CD14-positive monocyte (primary cell): Measurements from ENCODE around the gene SNN. TPM values are rescaled to one million over a fixed set of nuclear protein-coding genes. Genes with fewer than 3 reads are reported as not detected.

Source experiments
- DNase-seq, 3 donors: peaks; one replicate each; pipeline ENCODE4 v3.0.0-alpha.2; 2011 to 2022
- H2AFZ ChIP-seq: 2 replicates; pipeline ENCODE4 v1.6.0; 2012; ENCODE audit warnings: mild to moderate bottlenecking, low read depth, low read length, inconsistent platforms; ENCODE audit not compliant: insufficient read depth, poor library complexity, severe bottlenecking
- H3K27ac ChIP-seq, 2 donors: 1 replicate in 1 of 2; 2 replicates in 1 of 2; pipeline ENCODE4 v1.5.1; 2012 to 2013; ENCODE audit warnings: low read length in 2 of 2, control low read depth in 1 of 2, inconsistent platforms in 1 of 2, low read depth in 1 of 2, mild to moderate bottlenecking in 1 of 2
- H3K27me3 ChIP-seq, 2 donors: one replicate each; pipeline versions ENCODE4 v1.6.0 to v1.6.1; 2011 to 2013; ENCODE audit warnings: low read length in 2 of 2; ENCODE audit not compliant: control insufficient read depth in 2 of 2, insufficient read depth in 2 of 2
- H3K36me3 ChIP-seq, 2 donors: replicated peaks in 1 of 2; 1 replicate in 1 of 2; 2 replicates in 1 of 2; pipeline versions ENCODE4 v1.5.1 to v1.6.1; 2012 to 2013; ENCODE audit warnings: low read length in 2 of 2, control low read depth in 1 of 2, inconsistent platforms in 1 of 2, mild to moderate bottlenecking in 1 of 2; ENCODE audit not compliant: insufficient read depth in 2 of 2, control insufficient read depth in 1 of 2
- H3K4me1 ChIP-seq, 2 donors: 1 replicate in 1 of 2; 2 replicates in 1 of 2; pipeline versions ENCODE4 v1.5.1 to v1.6.1; 2012 to 2013; ENCODE audit warnings: low read length in 2 of 2, control low read depth in 1 of 2, inconsistent platforms in 1 of 2, mild to moderate bottlenecking in 1 of 2, moderate library complexity in 1 of 2; ENCODE audit not compliant: insufficient read depth in 2 of 2, control insufficient read depth in 1 of 2
- H3K4me2 ChIP-seq: replicated peaks from 2 replicates; pipeline ENCODE3; 2012; ENCODE audit warnings: low read length, moderate library complexity, mild to moderate bottlenecking; ENCODE audit not compliant: poor library complexity, severe bottlenecking; ENCODE audit errors: extremely low read depth
- H3K4me3 ChIP-seq, 3 experiments: fragments of 200-600 bp in 1 of 3; sonication (generic) in 1 of 3; replicated peaks in 1 of 3; 1 replicate in 2 of 3; 2 replicates in 1 of 3; pipeline ENCODE4 v1.5.1; 2011 to 2013; ENCODE audit warnings: low read length in 3 of 3, mild to moderate bottlenecking in 3 of 3, control low read depth in 2 of 3, low read depth in 2 of 3, inconsistent platforms in 1 of 3, moderate library complexity in 1 of 3
- H3K79me2 ChIP-seq: 2 replicates; pipeline ENCODE4 v1.6.0; 2012; ENCODE audit warnings: mild to moderate bottlenecking, control low read depth, inconsistent platforms, low read length, moderate library complexity; ENCODE audit not compliant: insufficient read depth
- H3K9ac ChIP-seq: 2 replicates; pipeline ENCODE4 v1.6.0; 2017; ENCODE audit warnings: low read length, mild to moderate bottlenecking; ENCODE audit not compliant: insufficient read depth, poor library complexity, severe bottlenecking
- H3K9me3 ChIP-seq, 2 donors: replicated peaks in 1 of 2; 1 replicate in 1 of 2; 2 replicates in 1 of 2; pipeline versions ENCODE4 v1.5.1 to v1.6.1; 2012 to 2013; ENCODE audit warnings: low read length in 2 of 2, control low read depth in 1 of 2; ENCODE audit not compliant: control insufficient read depth in 1 of 2, insufficient read depth in 1 of 2
- H4K20me1 ChIP-seq: 2 replicates; pipeline ENCODE4 v1.6.0; 2012; ENCODE audit warnings: mild to moderate bottlenecking, low read length, control low read depth, moderate library complexity; ENCODE audit not compliant: insufficient read depth
- H3K27ac Mint-ChIP-seq, 7 donors: one replicate each; pipeline ENCODE4 v1.8.0; 2020; ENCODE audit warnings: mild to moderate bottlenecking in 7 of 7, mixed read lengths in 7 of 7, moderate library complexity in 6 of 7, inconsistent platforms in 2 of 7
- H3K27me3 Mint-ChIP-seq, 3 donors: one replicate each; pipeline ENCODE4 v1.8.0; 2021 to 2022; ENCODE audit warnings: low read depth in 3 of 3, mild to moderate bottlenecking in 3 of 3, mixed read lengths in 3 of 3, moderate library complexity in 3 of 3, inconsistent platforms in 1 of 3
- H3K36me3 Mint-ChIP-seq, 2 donors: one replicate each; pipeline ENCODE4 v1.8.0; 2020; ENCODE audit warnings: mixed read lengths in 2 of 2, inconsistent platforms in 1 of 2, mild to moderate bottlenecking in 1 of 2
- H3K4me1 Mint-ChIP-seq: one replicate; pipeline ENCODE4 v1.8.0; 2020; ENCODE audit warnings: mild to moderate bottlenecking, mixed read lengths
- H3K4me3 Mint-ChIP-seq, 2 donors: one replicate each; pipeline ENCODE4 v1.8.0; 2020; ENCODE audit warnings: mild to moderate bottlenecking in 2 of 2, mixed read lengths in 2 of 2, moderate library complexity in 1 of 2
- H3K9me3 Mint-ChIP-seq, 7 donors: one replicate each; pipeline ENCODE4 v1.8.0; 2020 to 2022; ENCODE audit warnings: mixed read lengths in 7 of 7, mild to moderate bottlenecking in 6 of 7, moderate library complexity in 6 of 7, inconsistent platforms in 2 of 7
- CTCF ChIP-seq: fragments of 200-600 bp; IDR thresholded peaks from one replicate; pipeline ENCODE4 v1.8.0; 2022; ENCODE audit warnings: antibody characterized with exemption, mild to moderate bottlenecking
- WGBS: methylation state at CpG from one replicate; pipeline ENCODE4 v1.1.5; 2013; ENCODE audit warnings: missing lambda C conversion rate; ENCODE audit not compliant: insufficient coverage; 5-methylcytosine and 5-hydroxymethylcytosine counted together
- intact Hi-C, 2 donors: fragments of 100-400 bp; cut with micrococcal nuclease; formaldehyde crosslinking; loops; one replicate each; pipeline versions ENCODE4 v1.15.0 to v1.15.1; 2023
- polyA plus RNA-seq, 3 donors: library from polyadenylated mRNA; depleted of rRNA in 1 of 3; unstranded in 2 of 3; stranded (reverse) in 1 of 3; fragments of 300-500 nt in 2 of 3; fragments of >200 nt in 1 of 3; fragmentation: Illumina TruSeq in 2 of 3; gene quantifications; 1 replicate in 2 of 3; 2 replicates in 1 of 3; pipeline ENCODE4 v1.2.3, GENCODE V29; 2012 to 2021

Gene SNN
- polyA plus RNA-seq, 3 donors: 89.4 to 111 (median 91.7) TPM

GRCh38 chr16:11660565-11660964 is 7.7 kb upstream of the SNN start:
- Histone ChIP-seq H2AFZ (no peak overlapping the region), H4K20me1 (no peaks in the 10 kb centered on the region), H3K4me1 (no peaks in the 10 kb centered on the region), H3K27me3 (no peaks in the 10 kb centered on the region), H3K9me3 (no peaks in the 10 kb centered on the region), H3K36me3 (no peaks in the 10 kb centered on the region), H3K79me2 (no peaks in the 10 kb centered on the region), H3K9ac (no peak overlapping the region), H3K27ac (no peak overlapping the region), H3K4me2 (no peak overlapping the region), H3K4me3 (no peak overlapping the region)
- intact Hi-C loops: no loop called here
- 75% methylated on average over 4 of the region's 12 CpGs for WGBS
- Mint-ChIP-seq H3K4me3 (no peak overlapping the region), H3K4me1 (peaks cover 8% of the 10 kb centered on the region), H3K27me3 (peaks cover 7 to 16% (median 14%) of the 10 kb centered on the region in 3 donors), H3K36me3 (no peaks in the 10 kb centered on the region), H3K27ac (no peak overlapping the region), H3K9me3 (peaks cover 0 to under 1% (median 0%) of the 10 kb centered on the region in 7 donors)
- no peak for DNase-seq
- no peak for TF ChIP-seq CTCF

- H3K4me3 Mint-ChIP-seq: no peak overlapping the region
- H3K27ac ChIP-seq: no peak overlapping the region
These were observed 5.7 kb upstream of the SNN start for GRCh38 chr16:11662582-11662981.

More at GRCh38 chr16:11662582-11662981, 5.7 kb upstream of the SNN start:
- H3K36me3 ChIP-seq: no peaks in the 10 kb centered on the region
- no peak overlapping the region for H3K4me3 ChIP-seq
- H3K79me2 ChIP-seq: no peaks in the 10 kb centered on the region
- WGBS: 100% methylated on average over 3 of the region's 5 CpGs
- Mint-ChIP-seq H3K27ac (no peak overlapping the region), H3K9me3 (peaks cover 0 to 4% (median 0%) of the 10 kb centered on the region in 7 donors), H3K36me3 (peaks cover 0 to 1% of the 10 kb centered on the region in 2 donors), H3K27me3 (peaks cover 14 to 24% (median 23%) of the 10 kb centered on the region in 3 donors), H3K4me1 (peaks cover 14% of the 10 kb centered on the region)
- H3K4me2 ChIP-seq: no peak overlapping the region
- no peak overlapping the region for H2AFZ ChIP-seq
- peaks cover 1 to 4% of the 10 kb centered on the region in 2 donors for H3K4me1 ChIP-seq
- no peak overlapping the region for H3K9ac ChIP-seq
- TF ChIP-seq CTCF: no peak
- no peaks in the 10 kb centered on the region for H3K9me3 ChIP-seq
- H4K20me1 ChIP-seq: no peaks in the 10 kb centered on the region
- no peak for DNase-seq
- intact Hi-C loops: no loop called here
- H3K27me3 ChIP-seq: no peaks in the 10 kb centered on the region
